Mesenchymal stem cell (in vitro differentiated cells and primary cell): ENCODE measurements around the gene LSR.
"Not testable (repeated sequence)": the region's sequence is repeated elsewhere in the genome, so short reads cannot be mapped to it uniquely, and the experiment has no call there.

Experiments
- DNase-seq: peaks from one replicate; pipeline ENCODE4 v3.0.0-alpha.2; 2013
- H2AFZ ChIP-seq: one replicate; pipeline ENCODE4 v1.6.1; 2013; ENCODE audit warnings: low read depth, mild to moderate bottlenecking, control low read depth, inconsistent platforms, low read length, moderate library complexity
- H2AK5ac ChIP-seq: 2 replicates; pipeline ENCODE4 v1.6.1; 2013; ENCODE audit warnings: low read length, moderate library complexity, mild to moderate bottlenecking, inconsistent platforms; ENCODE audit not compliant: severe bottlenecking
- H2BK120ac ChIP-seq: one replicate; pipeline ENCODE4 v1.6.1; 2013; ENCODE audit warnings: low read depth, mild to moderate bottlenecking, inconsistent platforms, low read length, moderate library complexity
- H2BK12ac ChIP-seq, 2 experiments: one replicate each; pipeline ENCODE4 v1.6.1; 2013; ENCODE audit warnings: inconsistent platforms in 2 of 2, low read length in 2 of 2, mild to moderate bottlenecking in 2 of 2, moderate library complexity in 2 of 2, control low read depth in 1 of 2
- H2BK15ac ChIP-seq: one replicate; pipeline ENCODE4 v1.6.1; 2013; ENCODE audit warnings: mild to moderate bottlenecking, low read depth, inconsistent platforms; ENCODE audit not compliant: poor library complexity, severe bottlenecking
- H2BK5ac ChIP-seq: 2 replicates; pipeline ENCODE4 v1.6.1; 2013; ENCODE audit warnings: low read depth, mild to moderate bottlenecking, low read length, control low read depth, inconsistent platforms; ENCODE audit not compliant: poor library complexity, severe bottlenecking
- H3K14ac ChIP-seq, 2 experiments: one replicate each; pipeline ENCODE4 v1.6.1; 2013; ENCODE audit warnings: inconsistent platforms in 2 of 2, low read length in 2 of 2, control low read depth in 1 of 2, mild to moderate bottlenecking in 1 of 2, moderate library complexity in 1 of 2
- H3K18ac ChIP-seq, 2 experiments: one replicate each; pipeline ENCODE4 v1.6.1; 2013; ENCODE audit warnings: inconsistent platforms in 2 of 2, low read length in 2 of 2, control low read depth in 1 of 2, low read depth in 1 of 2, mild to moderate bottlenecking in 1 of 2
- H3K23ac ChIP-seq, 2 experiments: one replicate each; pipeline ENCODE4 v1.6.1; 2013; ENCODE audit warnings: inconsistent platforms in 2 of 2, low read length in 2 of 2, mild to moderate bottlenecking in 2 of 2, moderate library complexity in 2 of 2, control low read depth in 1 of 2
- H3K27ac ChIP-seq: 2 replicates; pipeline ENCODE4 v1.5.1; 2013; ENCODE audit warnings: mild to moderate bottlenecking, moderate library complexity, low read length, control low read depth, inconsistent platforms; ENCODE audit not compliant: poor library complexity, severe bottlenecking
- H3K27me3 ChIP-seq, 2 experiments: 2 replicates each; pipeline versions ENCODE4 v1.6.1 to v1.7.0; 2013; ENCODE audit warnings: low read length in 2 of 2, mild to moderate bottlenecking in 2 of 2, moderate library complexity in 2 of 2, control low read depth in 1 of 2, inconsistent platforms in 1 of 2; ENCODE audit not compliant: control insufficient read depth in 1 of 2, insufficient read depth in 1 of 2
- H3K36me3 ChIP-seq, 2 experiments: 2 replicates each; pipeline versions ENCODE4 v1.6.1 to v1.7.0; 2013; ENCODE audit warnings: low read length in 2 of 2, control low read depth in 1 of 2, inconsistent platforms in 1 of 2, low read depth in 1 of 2, mild to moderate bottlenecking in 1 of 2; ENCODE audit not compliant: insufficient read depth in 2 of 2, control insufficient read depth in 1 of 2
- H3K4ac ChIP-seq, 2 experiments: one replicate each; pipeline ENCODE4 v1.6.1; 2013; ENCODE audit warnings: inconsistent platforms in 2 of 2, low read length in 2 of 2, mild to moderate bottlenecking in 2 of 2, moderate library complexity in 2 of 2, control low read depth in 1 of 2, low read depth in 1 of 2
- H3K4me1 ChIP-seq: 2 replicates; pipeline ENCODE4 v1.6.1; 2013; ENCODE audit warnings: low read depth, low read length, control low read depth; ENCODE audit not compliant: control insufficient read depth, insufficient read depth
- H3K4me2 ChIP-seq: 2 replicates; pipeline ENCODE4 v1.6.1; 2013; ENCODE audit warnings: low read length, mild to moderate bottlenecking, inconsistent platforms; ENCODE audit not compliant: poor library complexity, severe bottlenecking
- H3K4me3 ChIP-seq, 2 experiments: 2 replicates each; pipeline versions ENCODE4 v1.5.1 to v1.7.0; 2013; ENCODE audit warnings: low read length in 2 of 2, mild to moderate bottlenecking in 2 of 2, control low read depth in 1 of 2, low read depth in 1 of 2; ENCODE audit not compliant: insufficient read depth in 1 of 2
- H3K79me1 ChIP-seq: replicated peaks from 2 replicates; pipeline ENCODE4 v1.6.1; 2013; ENCODE audit warnings: mild to moderate bottlenecking, control low read depth, low read length, inconsistent platforms; ENCODE audit not compliant: poor library complexity, severe bottlenecking
- H3K9ac ChIP-seq: 2 replicates; pipeline ENCODE4 v1.7.0; 2013; ENCODE audit warnings: mild to moderate bottlenecking, low read length, moderate library complexity
- H3K9me3 ChIP-seq: 2 replicates; pipeline ENCODE4 v1.7.0; 2013; ENCODE audit warnings: mild to moderate bottlenecking, low read length; ENCODE audit not compliant: control insufficient read depth
- H4K8ac ChIP-seq: one replicate; pipeline ENCODE4 v1.6.1; 2013; ENCODE audit warnings: inconsistent platforms, mild to moderate bottlenecking, low read length, moderate library complexity
- H4K91ac ChIP-seq: one replicate; pipeline ENCODE4 v1.6.1; 2013; ENCODE audit warnings: mild to moderate bottlenecking, low read length, inconsistent platforms
- WGBS: methylation state at CpG from one replicate; pipeline ENCODE4 v1.1.7; 2013; ENCODE audit warnings: mixed read lengths; 5-methylcytosine and 5-hydroxymethylcytosine counted together

LSR gene

GRCh38 chr19:35285465-35285864 lies 36.7 kb downstream of the LSR start:
- not testable (repeated sequence) for H3K4ac ChIP-seq, H3K27ac ChIP-seq, H4K8ac ChIP-seq, H2AFZ ChIP-seq, H3K36me3 ChIP-seq, H2BK15ac ChIP-seq, H3K23ac ChIP-seq, H2BK120ac ChIP-seq, H2BK12ac ChIP-seq, H3K4me3 ChIP-seq, H3K4me1 ChIP-seq, DNase-seq, H3K9me3 ChIP-seq, H3K4me2 ChIP-seq, H2AK5ac ChIP-seq, H2BK5ac ChIP-seq, H3K79me1 ChIP-seq, H4K91ac ChIP-seq, H3K14ac ChIP-seq, H3K9ac ChIP-seq, H3K18ac ChIP-seq
- peaks cover 29 to 44% of the 10 kb centered on the region in 2 experiments for H3K27me3 ChIP-seq
- WGBS, result 94% methylated on average over 2 of the region's 3 CpGs

- not testable (repeated sequence) for H2AFZ ChIP-seq, H3K14ac ChIP-seq, H3K36me3 ChIP-seq, H3K23ac ChIP-seq, H2AK5ac ChIP-seq, H2BK12ac ChIP-seq, H3K79me1 ChIP-seq, H3K27ac ChIP-seq, H2BK120ac ChIP-seq, H3K9ac ChIP-seq, H3K4ac ChIP-seq, H3K9me3 ChIP-seq, H2BK15ac ChIP-seq, DNase-seq, H4K8ac ChIP-seq, H3K4me1 ChIP-seq, H2BK5ac ChIP-seq, H3K4me3 ChIP-seq, H4K91ac ChIP-seq, H3K18ac ChIP-seq, H3K4me2 ChIP-seq
- 76% methylated on average over 5 of the region's 5 CpGs for WGBS
- H3K27me3 ChIP-seq, result peaks cover 32 to 47% of the 10 kb centered on the region in 2 experiments
Observed at GRCh38 chr19:35286101-35286500, 37.3 kb downstream of the LSR start.

- no peak overlapping the region for H3K23ac ChIP-seq
- H2BK5ac ChIP-seq, result no peak overlapping the region
- H3K9ac ChIP-seq, result no peak overlapping the region
- no peak for DNase-seq
- H4K91ac ChIP-seq, result no peak overlapping the region
- no peak overlapping the region for H3K4me2 ChIP-seq
- H3K36me3 ChIP-seq, result no peaks in the 10 kb centered on the region
- 86% methylated on average over 10 of the region's 10 CpGs for WGBS
- H3K4me3 ChIP-seq, result no peak overlapping the region
- no peaks in the 10 kb centered on the region for H3K4me1 ChIP-seq
- no peaks in the 10 kb centered on the region for H3K79me1 ChIP-seq
- H3K27me3 ChIP-seq, result peaks cover 25 to 45% of the 10 kb centered on the region in 2 experiments
- H3K4ac ChIP-seq, result no peak overlapping the region
- H3K18ac ChIP-seq, result no peak overlapping the region
- H2BK120ac ChIP-seq, result no peak overlapping the region
- no peak overlapping the region for H2AFZ ChIP-seq
- no peak overlapping the region for H3K27ac ChIP-seq
- no peak overlapping the region for H2BK15ac ChIP-seq
- no peak overlapping the region for H3K14ac ChIP-seq
- no peak overlapping the region for H2BK12ac ChIP-seq
- H3K9me3 ChIP-seq, result no peaks in the 10 kb centered on the region
- no peak overlapping the region for H2AK5ac ChIP-seq
- no peak overlapping the region for H4K8ac ChIP-seq
Observed at GRCh38 chr19:35287713-35288112, 38.9 kb downstream of the LSR start.

GRCh38 chr19:35288331-35288730 lies 39.5 kb downstream of the LSR start:
- no peak overlapping the region for H3K4ac ChIP-seq
- no peak overlapping the region for H4K8ac ChIP-seq
- H3K9ac ChIP-seq, result no peak overlapping the region
- 79% methylated on average over 2 of the region's 2 CpGs for WGBS
- H3K9me3 ChIP-seq, result no peaks in the 10 kb centered on the region
- H3K23ac ChIP-seq, result no peak overlapping the region
- H3K4me1 ChIP-seq, result no peaks in the 10 kb centered on the region
- no peak overlapping the region for H2BK5ac ChIP-seq
- no peak overlapping the region for H2BK12ac ChIP-seq
- no peak overlapping the region for H2BK15ac ChIP-seq
- no peaks in the 10 kb centered on the region for H3K36me3 ChIP-seq
- no peak overlapping the region for H3K18ac ChIP-seq
- peaks cover 23 to 46% of the 10 kb centered on the region in 2 experiments for H3K27me3 ChIP-seq
- H3K27ac ChIP-seq, result no peak overlapping the region
- H3K4me3 ChIP-seq, result no peak overlapping the region
- no peaks in the 10 kb centered on the region for H3K79me1 ChIP-seq
- no peak overlapping the region for H4K91ac ChIP-seq
- H3K14ac ChIP-seq, result no peak overlapping the region
- no peak overlapping the region for H2BK120ac ChIP-seq
- H2AFZ ChIP-seq, result no peak overlapping the region
- H2AK5ac ChIP-seq, result no peak overlapping the region
- no peak for DNase-seq
- no peak overlapping the region for H3K4me2 ChIP-seq
